NCI-H774 (cell line): ENCODE results near the gene BIK.

ENCODE experiments used
- DNase-seq: peaks from one replicate; lab custom pipeline; 2025; lab: John Stamatoyannopoulos, UW

BIK gene

GRCh38 chr22:43162412-43163150 is 52.0 kb downstream of the BIK start:
- DNase-seq, result no peak

- no peak for DNase-seq
These were observed 52.8 kb downstream of the BIK start for GRCh38 chr22:43163241-43163795.

DNA sequence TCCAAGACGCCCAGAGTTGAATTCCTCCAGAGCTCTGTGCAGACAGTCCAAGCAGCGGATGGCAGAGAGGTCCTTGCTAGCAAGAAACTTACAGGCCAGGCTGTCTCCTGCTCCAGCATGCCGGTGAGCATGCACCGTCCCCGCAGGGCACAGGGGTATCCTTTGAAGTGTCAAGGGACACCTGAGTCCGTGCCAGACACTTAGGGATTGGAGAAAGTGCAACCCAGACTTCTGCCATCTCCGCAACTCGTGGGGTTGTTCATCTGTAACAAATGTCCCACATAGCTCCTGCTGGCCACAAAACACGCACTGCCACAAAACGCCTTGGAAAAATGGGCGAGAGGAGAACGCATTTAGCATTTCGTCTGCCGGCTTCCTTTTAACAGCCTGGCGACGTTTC is 54.1 kb downstream of the BIK start:
- DNase-seq, result no peak

GRCh38 chr22:43166132-43166930 is 55.8 kb downstream of the BIK start:
- no peak for DNase-seq

GRCh38 chr22:43167001-43167589 is 56.5 kb downstream of the BIK start:
- DNase-seq, result no peak

DNA sequence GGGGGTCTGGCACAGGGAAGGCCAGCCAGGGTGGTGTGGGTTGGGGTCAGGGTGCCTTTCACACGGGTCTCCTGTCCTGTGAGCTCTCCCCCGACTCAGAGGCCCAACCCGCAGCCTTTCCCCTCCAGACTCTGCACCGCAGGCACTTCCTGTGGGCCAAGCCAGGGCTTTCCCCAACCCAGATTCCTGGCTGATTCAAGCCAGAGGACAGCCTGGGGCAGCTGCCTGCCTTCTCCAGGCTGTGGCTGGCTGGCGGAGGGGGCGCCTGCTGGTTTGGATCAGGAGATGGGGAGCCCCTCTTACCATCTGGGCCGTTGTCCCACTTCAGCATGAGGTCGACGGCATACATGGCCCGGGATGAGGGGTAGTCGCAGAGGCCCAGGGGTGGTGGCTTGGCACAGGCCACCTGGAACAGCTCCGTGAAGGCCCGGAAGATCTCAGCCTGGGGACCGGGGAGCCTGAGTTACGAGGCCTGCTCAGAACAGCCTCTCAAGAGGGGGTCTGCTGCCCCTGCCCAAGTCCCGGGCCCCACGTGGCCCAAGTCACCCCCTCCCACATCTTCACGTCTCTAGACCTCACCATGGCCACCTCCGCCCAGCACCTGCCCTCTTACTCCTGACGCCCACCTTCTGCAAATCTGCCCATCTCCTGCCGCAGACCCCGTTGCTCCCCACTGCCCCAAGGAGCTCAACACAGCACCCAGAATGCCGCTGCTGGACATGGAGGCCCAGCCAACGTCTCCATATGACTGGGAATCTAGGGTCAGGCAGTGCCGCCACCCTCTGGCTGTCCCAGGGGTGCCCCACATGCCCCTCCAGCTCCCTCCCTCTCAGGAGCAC is 58.1 kb downstream of the BIK start:
- no peak for DNase-seq

DNA sequence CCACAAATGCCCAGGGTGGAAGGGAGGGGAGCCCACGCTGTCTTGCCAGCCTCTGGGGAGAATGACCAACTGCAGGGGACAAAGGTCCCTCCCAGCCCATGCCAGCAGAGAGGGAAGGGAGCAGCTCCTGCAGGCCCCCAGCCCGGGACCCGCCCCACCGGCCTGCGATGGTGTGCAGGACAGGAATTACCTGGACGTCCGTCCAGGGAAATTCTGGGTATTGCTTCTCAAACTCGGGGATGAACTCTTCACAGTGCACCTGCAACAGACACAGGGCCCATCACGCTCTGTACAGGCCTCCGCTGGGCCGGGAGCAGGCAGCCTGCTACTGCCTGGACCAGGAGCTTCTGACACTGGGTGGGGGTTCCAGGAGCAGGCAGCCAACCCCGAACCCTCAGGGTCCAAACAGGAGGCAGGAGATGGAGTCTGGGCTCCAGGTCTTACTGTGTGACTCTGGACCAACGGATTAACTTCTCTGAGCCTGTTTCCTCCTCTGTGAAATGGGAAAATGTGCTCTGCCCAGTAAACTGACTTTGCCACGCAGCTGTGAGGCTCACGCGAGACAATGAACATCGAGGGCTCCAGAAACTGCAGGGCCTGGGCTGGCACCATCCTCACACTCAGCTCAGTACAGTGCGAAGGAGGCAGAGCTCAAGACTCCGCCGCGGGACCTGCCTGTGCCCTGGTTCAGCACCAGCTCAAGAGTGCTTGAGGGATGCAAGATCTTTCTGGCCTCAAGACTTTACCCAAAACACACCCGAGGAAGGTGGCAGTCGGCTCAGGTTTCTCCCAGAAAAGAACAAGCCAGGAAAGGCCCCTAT is 59.0 kb downstream of the BIK start:
- no peak for DNase-seq

GRCh38 chr22:43170131-43170480 is 59.6 kb downstream of the BIK start:
- no peak for DNase-seq

DNA sequence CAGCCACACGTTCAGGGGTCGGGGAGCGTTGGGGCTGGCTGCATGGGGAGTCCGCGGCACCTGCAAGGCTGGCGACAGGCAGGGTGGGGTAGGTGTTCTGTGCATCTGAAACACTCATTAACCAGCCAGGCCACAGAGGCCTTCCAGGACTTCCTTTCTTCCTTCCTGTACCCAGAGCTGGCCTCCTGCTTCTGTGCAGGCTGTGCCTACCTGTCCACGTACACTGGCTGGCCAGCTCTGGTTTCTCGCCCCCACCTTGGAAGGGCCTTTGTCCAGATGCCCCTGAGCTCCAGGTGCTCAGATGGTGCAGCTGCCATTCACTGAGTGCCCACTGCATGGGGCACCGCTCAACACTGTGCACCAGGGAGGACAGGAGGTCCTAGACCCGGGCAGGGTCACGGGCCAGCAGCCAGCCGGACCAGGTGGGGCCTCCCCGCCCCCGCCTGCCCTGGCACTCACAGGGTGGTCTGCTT is 60.5 kb downstream of the BIK start:
- DNase-seq, result no peak

DNA sequence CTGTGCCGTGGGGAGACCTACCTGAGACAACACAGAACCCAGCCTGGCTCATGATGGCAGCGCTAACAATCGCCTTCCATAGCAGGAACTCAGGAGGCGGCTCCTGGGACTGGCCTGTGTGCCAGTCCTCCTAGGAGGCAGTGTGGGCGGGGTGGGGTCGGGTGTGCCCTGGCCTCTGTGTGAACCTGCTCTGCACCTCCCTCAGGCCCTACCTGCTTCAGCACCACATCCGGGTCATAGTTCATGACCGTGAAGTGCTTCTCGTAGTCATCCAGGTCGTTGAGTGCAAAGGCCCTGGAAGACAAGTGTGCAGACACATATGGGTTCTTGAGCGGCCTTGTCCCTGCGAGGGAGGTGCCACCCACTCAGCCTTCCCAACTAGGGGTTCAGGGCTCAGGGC is 61.1 kb downstream of the BIK start:
- no peak for DNase-seq

- DNase-seq, result no peak
These were observed 61.6 kb downstream of the BIK start for GRCh38 chr22:43172191-43172590.

DNA sequence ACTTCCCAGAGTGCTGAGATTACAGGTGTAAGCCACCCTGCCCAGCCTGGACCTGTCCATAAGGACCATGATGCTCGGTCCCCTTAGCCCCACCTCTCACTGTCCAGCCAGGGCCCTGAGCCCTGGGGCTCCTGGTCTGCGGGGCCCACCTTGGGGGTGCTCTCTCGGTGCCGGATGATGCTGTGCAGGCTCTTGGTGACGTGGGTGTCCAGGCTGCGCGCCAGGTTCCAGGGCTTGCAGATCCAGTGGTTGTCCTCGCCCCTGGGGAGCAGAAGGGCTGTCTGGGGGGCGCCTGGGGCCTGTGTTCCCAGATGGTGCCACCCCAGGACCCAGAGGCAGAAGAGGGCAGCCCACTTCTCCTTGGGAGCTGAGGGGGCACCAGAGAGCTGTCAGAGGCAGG is 63.0 kb downstream of the BIK start:
- no peak for DNase-seq

DNA sequence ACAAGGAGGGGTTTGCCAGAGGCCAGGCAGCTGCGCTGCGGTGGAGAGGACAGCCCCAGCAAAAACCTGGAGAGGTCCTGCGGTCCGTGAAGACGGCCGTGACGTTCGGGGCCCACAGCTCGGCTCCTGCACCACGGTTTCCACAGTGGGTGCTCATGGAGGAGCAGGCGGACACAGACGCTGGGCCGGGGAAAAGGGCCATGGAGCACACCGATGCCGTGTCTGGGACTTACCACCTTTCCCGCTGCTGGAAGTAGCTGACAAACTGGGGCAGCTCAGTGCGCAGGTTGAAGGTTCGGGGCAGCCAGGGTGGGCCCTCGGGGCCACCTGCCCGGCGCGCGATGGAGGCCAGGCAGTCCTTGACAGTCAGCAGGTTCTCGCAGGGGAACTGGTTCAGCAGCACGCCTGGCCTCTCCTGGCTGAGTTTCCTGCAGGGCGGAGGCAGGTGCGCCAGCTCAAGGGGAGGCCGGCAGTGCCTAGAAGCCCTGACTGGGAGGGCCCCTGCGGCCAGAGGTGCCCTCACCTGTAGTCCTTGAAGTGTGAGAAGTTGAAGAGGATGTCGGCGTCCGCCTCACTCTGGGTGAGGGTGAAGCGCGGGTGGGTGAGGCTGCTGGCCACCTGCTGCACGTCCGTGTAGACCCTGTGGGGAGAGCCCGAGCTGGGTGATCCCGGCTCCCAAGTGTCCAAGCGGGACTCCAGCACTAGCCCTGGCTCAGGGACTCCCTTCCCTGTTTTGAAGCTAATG is 63.6 kb downstream of the BIK start:
- DNase-seq, result no peak

GRCh38 chr22:43174941-43175531 is 64.5 kb downstream of the BIK start:
- no peak for DNase-seq

DNA sequence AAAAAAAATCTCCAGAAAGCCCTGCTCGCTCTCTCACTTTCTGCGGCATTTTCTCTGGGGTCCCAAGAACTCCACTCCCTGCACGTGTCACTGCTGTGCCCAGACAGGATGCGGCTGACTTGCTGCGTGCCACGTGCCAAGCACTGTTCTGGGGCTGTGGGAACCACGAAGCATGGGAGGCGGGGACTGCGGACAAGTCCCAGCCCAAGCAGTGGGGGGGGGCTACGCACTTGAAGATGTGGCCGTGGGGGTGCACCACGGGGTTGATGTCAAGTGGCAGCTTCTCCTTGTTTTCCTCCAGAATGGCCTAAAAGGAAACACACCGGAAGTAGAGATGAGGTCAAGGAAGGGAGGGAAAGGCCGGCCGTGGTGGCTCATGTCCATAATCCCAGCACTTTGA is 65.5 kb downstream of the BIK start:
- no peak for DNase-seq

DNA sequence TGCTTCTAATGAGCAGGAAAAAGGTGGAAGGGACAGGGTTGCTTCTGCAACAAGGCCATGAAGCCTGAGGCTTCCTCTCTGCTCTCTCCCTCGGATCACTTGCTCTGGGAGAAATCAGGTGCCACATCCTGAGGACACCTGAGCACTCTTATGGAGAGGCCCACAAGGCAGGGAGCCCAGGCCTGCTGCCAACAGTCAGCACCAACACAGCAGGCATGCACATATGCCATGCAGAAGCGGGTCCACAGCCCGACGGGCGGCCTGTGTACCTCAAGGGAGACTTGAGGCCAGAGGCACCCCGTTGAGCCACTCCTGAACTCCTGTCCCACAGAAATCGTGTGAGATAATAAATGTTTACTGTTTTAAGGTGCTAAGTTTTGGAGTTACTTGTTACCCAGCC is 66.9 kb downstream of the BIK start:
- DNase-seq, result no peak
